Stimulated activated naive CD8-positive, alpha-beta T cell treated with anti-CD3 and anti-CD28 coated beads, Interleukin-15, Interleukin-2, amounts not matched to agents 100 ng/mL and 50 ng/mL, for 24 hours (primary cell): Measurements from ENCODE around the gene SUPT20HL1.

Experiments used
- H3K27ac Mint-ChIP-seq: one replicate; pipeline ENCODE4 v1.8.0; 2021; ENCODE audit warnings: mild to moderate bottlenecking, mixed read lengths
- H3K27me3 Mint-ChIP-seq: one replicate; pipeline ENCODE4 v1.8.0; 2021; ENCODE audit warnings: mixed read lengths
- H3K36me3 Mint-ChIP-seq: one replicate; pipeline ENCODE4 v1.8.0; 2021; ENCODE audit warnings: low read depth, mixed read lengths
- H3K4me1 Mint-ChIP-seq: one replicate; pipeline ENCODE4 v1.8.0; 2021; ENCODE audit warnings: low read depth, mixed read lengths
- H3K4me3 Mint-ChIP-seq: one replicate; pipeline ENCODE4 v1.8.0; 2021; ENCODE audit warnings: mild to moderate bottlenecking, mixed read lengths
- H3K9me3 Mint-ChIP-seq: one replicate; pipeline ENCODE4 v1.8.0; 2021; ENCODE audit warnings: mixed read lengths

Gene SUPT20HL1

DNA sequence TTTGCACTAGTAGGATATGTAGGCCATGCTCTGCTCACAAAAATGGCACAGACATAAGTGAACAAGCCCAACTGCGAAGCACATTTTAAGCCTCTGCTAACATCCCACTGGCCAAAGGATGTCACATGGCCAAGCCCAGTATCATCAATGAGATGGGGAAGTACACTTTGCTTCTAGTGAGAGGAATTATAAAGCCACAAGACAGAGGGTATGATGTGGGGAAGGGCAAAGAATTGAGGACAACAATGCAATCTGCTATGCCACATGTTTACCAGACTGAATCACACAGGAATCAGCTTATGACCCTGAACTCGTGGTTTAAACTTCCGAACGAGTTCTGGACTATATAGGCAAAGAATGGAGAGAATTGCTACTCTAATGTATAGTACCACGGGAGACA lies 39.1 kb downstream of the SUPT20HL1 start:
- Mint-ChIP-seq H3K4me1 (peaks cover 6% of the 10 kb centered on the region), H3K36me3 (no peaks in the 10 kb centered on the region), H3K9me3 (no peaks in the 10 kb centered on the region), H3K27ac (no peak overlapping the region), H3K27me3 (no peaks in the 10 kb centered on the region), H3K4me3 (no peak overlapping the region)

DNA sequence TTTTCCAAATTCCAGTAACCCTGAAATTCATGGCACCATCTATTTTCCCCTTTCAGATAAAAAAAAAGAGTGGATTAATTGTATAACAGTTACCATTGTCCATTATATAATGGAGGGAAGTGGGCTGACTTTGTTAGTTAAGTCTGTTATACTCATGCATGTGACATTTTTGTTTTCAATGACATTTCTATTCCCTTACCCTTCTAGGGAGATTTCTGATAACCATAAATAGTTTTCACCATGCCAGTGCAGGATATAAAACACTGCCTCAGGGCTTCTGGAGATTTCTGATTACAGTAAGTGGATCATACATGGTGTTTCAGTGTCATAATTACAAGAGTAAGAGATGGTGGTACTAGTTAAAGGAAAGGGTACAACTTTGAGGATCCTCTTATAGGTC lies 45.5 kb downstream of the SUPT20HL1 start:
- no peaks in the 10 kb centered on the region for H3K36me3 Mint-ChIP-seq
- H3K4me3 Mint-ChIP-seq, result no peak overlapping the region
- no peak overlapping the region for H3K27ac Mint-ChIP-seq
- no peaks in the 10 kb centered on the region for H3K4me1 Mint-ChIP-seq
- H3K9me3 Mint-ChIP-seq, result no peaks in the 10 kb centered on the region
- H3K27me3 Mint-ChIP-seq, result no peaks in the 10 kb centered on the region
